Fibroblast of lung (primary cell): ENCODE results near the gene SIX3.

Experiments
- EZH2 ChIP-seq: IDR thresholded peaks from 2 replicates; pipeline ENCODE4 v1.5.1; 2012; ENCODE audit warnings: low read length, control low read depth, mild to moderate bottlenecking; ENCODE audit errors: missing control alignments
- TF ChIP-seq, protein P1 (sequence below), 2 donors: IDR thresholded peaks in 1 of 2; conservative IDR thresholded peaks in 1 of 2; 1 replicate in 1 of 2; 2 replicates in 1 of 2; pipeline ENCODE4 v1.5.1; 2011 to 2012; ENCODE audit warnings: low read length in 2 of 2, control low read depth in 1 of 2, inconsistent platforms in 1 of 2, low read depth in 1 of 2, mild to moderate bottlenecking in 1 of 2

DNA sequence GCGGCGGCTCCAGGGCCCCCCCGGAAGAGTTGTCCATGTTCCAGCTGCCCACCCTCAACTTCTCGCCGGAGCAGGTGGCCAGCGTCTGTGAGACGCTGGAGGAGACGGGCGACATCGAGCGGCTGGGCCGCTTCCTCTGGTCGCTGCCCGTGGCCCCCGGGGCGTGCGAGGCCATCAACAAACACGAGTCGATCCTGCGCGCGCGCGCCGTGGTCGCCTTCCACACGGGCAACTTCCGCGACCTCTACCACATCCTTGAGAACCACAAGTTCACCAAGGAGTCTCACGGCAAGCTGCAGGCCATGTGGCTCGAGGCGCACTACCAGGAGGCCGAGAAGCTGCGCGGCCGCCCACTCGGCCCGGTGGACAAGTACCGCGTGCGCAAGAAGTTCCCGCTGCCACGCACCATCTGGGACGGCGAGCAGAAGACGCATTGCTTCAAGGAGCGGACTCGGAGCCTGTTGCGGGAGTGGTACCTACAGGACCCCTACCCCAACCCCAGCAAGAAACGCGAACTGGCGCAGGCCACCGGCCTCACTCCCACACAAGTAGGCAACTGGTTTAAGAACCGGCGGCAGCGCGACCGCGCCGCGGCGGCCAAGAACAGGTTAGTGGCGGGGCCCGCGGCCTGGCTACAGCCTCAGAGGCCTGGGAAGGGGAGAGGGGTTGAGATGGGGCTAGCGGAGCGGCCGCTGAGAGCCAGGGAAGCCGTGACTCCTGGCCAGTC, 965 bp downstream of the SIX3 start:
- peak; percentile 91 for TF ChIP-seq EZH2
- TF ChIP-seq, protein P1, sequence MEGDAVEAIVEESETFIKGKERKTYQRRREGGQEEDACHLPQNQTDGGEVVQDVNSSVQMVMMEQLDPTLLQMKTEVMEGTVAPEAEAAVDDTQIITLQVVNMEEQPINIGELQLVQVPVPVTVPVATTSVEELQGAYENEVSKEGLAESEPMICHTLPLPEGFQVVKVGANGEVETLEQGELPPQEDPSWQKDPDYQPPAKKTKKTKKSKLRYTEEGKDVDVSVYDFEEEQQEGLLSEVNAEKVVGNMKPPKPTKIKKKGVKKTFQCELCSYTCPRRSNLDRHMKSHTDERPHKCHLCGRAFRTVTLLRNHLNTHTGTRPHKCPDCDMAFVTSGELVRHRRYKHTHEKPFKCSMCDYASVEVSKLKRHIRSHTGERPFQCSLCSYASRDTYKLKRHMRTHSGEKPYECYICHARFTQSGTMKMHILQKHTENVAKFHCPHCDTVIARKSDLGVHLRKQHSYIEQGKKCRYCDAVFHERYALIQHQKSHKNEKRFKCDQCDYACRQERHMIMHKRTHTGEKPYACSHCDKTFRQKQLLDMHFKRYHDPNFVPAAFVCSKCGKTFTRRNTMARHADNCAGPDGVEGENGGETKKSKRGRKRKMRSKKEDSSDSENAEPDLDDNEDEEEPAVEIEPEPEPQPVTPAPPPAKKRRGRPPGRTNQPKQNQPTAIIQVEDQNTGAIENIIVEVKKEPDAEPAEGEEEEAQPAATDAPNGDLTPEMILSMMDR (conservative IDR thresholded peaks at IDR 0.05 in 1 of 2, IDR thresholded peaks at IDR 0.05 in 1 of 2; ENCODE audit: low read depth in 1 of 2, low read length in 2 of 2) = no peak
